ENCODE data around the gene ANXA6. TPM values are rescaled to one million over a fixed set of nuclear protein-coding genes. Genes with fewer than 3 reads are reported as not detected.

ANXA6 gene
- total and polyA plus RNA-seq, 2 of the 4 experiments (the other 2 are of a cell fraction) = 355 to 610 TPM

DNA sequence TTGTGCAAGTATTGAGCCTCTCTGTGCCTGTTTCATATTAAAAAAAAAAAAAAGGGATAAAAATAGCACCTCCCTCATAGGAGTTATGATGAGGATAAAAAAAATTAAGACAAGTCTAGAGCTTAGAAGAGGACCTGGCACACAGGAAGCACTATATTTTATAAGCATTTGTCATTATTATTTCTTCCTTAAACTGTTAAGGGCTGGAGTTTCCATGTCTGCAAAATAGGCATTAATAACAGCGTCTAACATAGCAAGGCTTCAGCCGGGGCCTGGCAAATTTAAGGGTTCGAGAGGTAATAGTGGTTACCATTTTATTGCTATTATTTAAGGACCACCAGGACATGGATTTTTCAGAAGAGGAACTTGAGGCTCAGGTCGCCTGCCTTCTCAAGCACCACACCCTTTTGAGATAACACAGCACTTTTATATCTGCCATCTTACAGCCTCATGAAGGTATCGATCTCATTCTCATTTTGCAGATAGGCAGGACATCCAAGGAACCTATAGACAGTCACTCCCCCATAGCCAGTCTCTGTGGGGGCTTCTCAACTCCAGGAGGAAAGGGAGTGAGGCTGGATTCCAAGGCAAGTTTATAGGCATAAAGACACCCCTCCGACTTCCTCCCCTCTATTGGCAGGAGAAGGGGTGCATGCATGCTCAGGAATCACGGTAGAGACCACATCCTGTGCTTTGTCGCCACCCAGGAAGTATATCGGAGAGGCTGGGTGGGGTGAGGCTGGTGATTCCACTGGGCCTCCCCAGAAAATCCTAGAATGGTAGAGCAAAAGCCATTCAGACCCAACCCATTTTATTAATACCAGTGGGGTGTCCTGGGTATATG, 2.4 kb downstream of the ANXA6 start:
- intact Hi-C loops (cut with micrococcal nuclease) (no loop called here), in situ Hi-C loops (cut with MboI; ENCODE audit: low sequenced_read_pairs) (no loop called here), dilution Hi-C loops (cut with HindIII; ENCODE audit: low sequenced_read_pairs, unreplicated experiment) (no loop called here)
- H3K4me2 ChIP-seq (ENCODE audit: low read depth, low read length) = peak overlapping the region; percentile 87
- H2BK20ac ChIP-seq (ENCODE audit: low read depth, low read length) = no peak overlapping the region
- peak overlapping the region; percentile 79; the same call in 1 of the 2 replicates for H3K4me3 ChIP-seq (ENCODE audit: insufficient read depth, low read depth, low read length)
- TF ChIP-seq POLR2A (IDR thresholded peaks at IDR 0.05; ENCODE audit: low read depth, low read length) (no peak), RAD21 (IDR thresholded peaks at IDR 0.05; ENCODE audit: low read length) (no peak), RCOR1 (IDR thresholded peaks at IDR 0.05; ENCODE audit: insufficient replicate concordance, low read length) (no peak), BHLHE40 (IDR thresholded peaks at IDR 0.05; ENCODE audit: low read depth, low read length) (no peak), SMC3 (IDR thresholded peaks at IDR 0.05; ENCODE audit: low read depth, low read length) (no peak), CEBPB (IDR thresholded peaks at IDR 0.05; ENCODE audit: low read depth, low read length) (no peak), MAZ (IDR thresholded peaks at IDR 0.05; ENCODE audit: borderline replicate concordance, low read depth, low read length) (no peak), RFX5 (IDR thresholded peaks at IDR 0.05; ENCODE audit: low read depth, low read length) (no peak), MAFK (IDR thresholded peaks at IDR 0.05; ENCODE audit: low read depth, low read length) (no peak), FOS (IDR thresholded peaks at IDR 0.05; ENCODE audit: low read depth, low read length) (no peak), MXI1 (IDR thresholded peaks at IDR 0.05; ENCODE audit: borderline replicate concordance, low read depth, low read length) (no peak)
- TF ChIP-seq, protein P1, sequence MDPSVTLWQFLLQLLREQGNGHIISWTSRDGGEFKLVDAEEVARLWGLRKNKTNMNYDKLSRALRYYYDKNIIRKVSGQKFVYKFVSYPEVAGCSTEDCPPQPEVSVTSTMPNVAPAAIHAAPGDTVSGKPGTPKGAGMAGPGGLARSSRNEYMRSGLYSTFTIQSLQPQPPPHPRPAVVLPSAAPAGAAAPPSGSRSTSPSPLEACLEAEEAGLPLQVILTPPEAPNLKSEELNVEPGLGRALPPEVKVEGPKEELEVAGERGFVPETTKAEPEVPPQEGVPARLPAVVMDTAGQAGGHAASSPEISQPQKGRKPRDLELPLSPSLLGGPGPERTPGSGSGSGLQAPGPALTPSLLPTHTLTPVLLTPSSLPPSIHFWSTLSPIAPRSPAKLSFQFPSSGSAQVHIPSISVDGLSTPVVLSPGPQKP (IDR thresholded peaks at IDR 0.05; ENCODE audit: borderline replicate concordance, low read depth, low read length) = no peak
- TF ChIP-seq, protein P2, sequence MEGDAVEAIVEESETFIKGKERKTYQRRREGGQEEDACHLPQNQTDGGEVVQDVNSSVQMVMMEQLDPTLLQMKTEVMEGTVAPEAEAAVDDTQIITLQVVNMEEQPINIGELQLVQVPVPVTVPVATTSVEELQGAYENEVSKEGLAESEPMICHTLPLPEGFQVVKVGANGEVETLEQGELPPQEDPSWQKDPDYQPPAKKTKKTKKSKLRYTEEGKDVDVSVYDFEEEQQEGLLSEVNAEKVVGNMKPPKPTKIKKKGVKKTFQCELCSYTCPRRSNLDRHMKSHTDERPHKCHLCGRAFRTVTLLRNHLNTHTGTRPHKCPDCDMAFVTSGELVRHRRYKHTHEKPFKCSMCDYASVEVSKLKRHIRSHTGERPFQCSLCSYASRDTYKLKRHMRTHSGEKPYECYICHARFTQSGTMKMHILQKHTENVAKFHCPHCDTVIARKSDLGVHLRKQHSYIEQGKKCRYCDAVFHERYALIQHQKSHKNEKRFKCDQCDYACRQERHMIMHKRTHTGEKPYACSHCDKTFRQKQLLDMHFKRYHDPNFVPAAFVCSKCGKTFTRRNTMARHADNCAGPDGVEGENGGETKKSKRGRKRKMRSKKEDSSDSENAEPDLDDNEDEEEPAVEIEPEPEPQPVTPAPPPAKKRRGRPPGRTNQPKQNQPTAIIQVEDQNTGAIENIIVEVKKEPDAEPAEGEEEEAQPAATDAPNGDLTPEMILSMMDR (conservative IDR thresholded peaks at IDR 0.05; ENCODE audit: low read depth, low read length) = no peak
- TF ChIP-seq, protein P3, sequence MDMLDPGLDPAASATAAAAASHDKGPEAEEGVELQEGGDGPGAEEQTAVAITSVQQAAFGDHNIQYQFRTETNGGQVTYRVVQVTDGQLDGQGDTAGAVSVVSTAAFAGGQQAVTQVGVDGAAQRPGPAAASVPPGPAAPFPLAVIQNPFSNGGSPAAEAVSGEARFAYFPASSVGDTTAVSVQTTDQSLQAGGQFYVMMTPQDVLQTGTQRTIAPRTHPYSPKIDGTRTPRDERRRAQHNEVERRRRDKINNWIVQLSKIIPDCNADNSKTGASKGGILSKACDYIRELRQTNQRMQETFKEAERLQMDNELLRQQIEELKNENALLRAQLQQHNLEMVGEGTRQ (IDR thresholded peaks at IDR 0.05; ENCODE audit: low read depth, low read length) = no peak
- H2BK5ac ChIP-seq (ENCODE audit: low read depth, low read length, poor library complexity, severe bottlenecking) = peak overlapping the region; percentile 78
- peak overlapping the region; percentile 98 for H3K4ac ChIP-seq (ENCODE audit: low read depth, low read length)
- peaks cover 24% of the 10 kb centered on the region for H3K9me1 ChIP-seq (ENCODE audit: insufficient read depth, low read length)
- peaks cover 7% of the 10 kb centered on the region for H3K36me3 ChIP-seq (ENCODE audit: control insufficient read depth, insufficient read depth, low read length)
- ChIA-PET CTCF (interaction anchor here (0.6 to 2.0 kb wide), 4 partner anchors 20 to 40 kb away, joined by 3 to 6 read pairs (median 3); no protein-coding TSS in a partner anchor), POLR2A (ENCODE audit: unreplicated experiment) (no interaction called here)
- H2BK15ac ChIP-seq (ENCODE audit: low read depth, low read length) = no peak overlapping the region
- H2AFZ ChIP-seq (replicated peaks; ENCODE audit: low read length, poor library complexity) = peak overlapping the region; percentile 61
- peak overlapping the region; percentile 39; the same call in 1 of the 2 replicates for H3K23ac ChIP-seq (ENCODE audit: low read depth, low read length)
- H2AK9ac ChIP-seq (replicated peaks; ENCODE audit: low read depth, low read length, poor library complexity) = peak overlapping the region; percentile 98
- peaks cover 8 to 65% of the 10 kb centered on the region in 2 experiments for H3K79me1 ChIP-seq (ENCODE audit: low read depth in 1 of 2, low read length in 2 of 2)
- 100% methylated on average over 1 of the region's 9 CpGs; no CpG with 5 or more reads in 1 of the 2 experiments for WGBS, 2 experiments (ENCODE audit: extremely low coverage in 2 of 2, insufficient read length in 1 of 2)
- H4K91ac ChIP-seq (ENCODE audit: insufficient read depth, low read depth, low read length) = peak overlapping the region; percentile 98; the same call in 1 of the 2 replicates
- H3K4me1 ChIP-seq (ENCODE audit: control insufficient read depth, insufficient read depth, low read length) = peaks cover 31% of the 10 kb centered on the region
- BruUV-seq (replicated peaks) = no TSS peak
- peak overlapping the region; percentile 26 for H3K14ac ChIP-seq (replicated peaks; ENCODE audit: low read depth, low read length)
- peaks cover 62% of the 10 kb centered on the region for H4K20me1 ChIP-seq (ENCODE audit: insufficient read depth, low read length)
- peak overlapping the region in 1 of 2 experiments; percentile 78; a peak in 2 of 4 replicates for H4K8ac ChIP-seq (ENCODE audit: low read depth in 2 of 2, low read length in 2 of 2)
- no peaks in the 10 kb centered on the region for H3K27me3 ChIP-seq (ENCODE audit: control insufficient read depth, insufficient read depth, low read length)
- H3K9ac ChIP-seq (ENCODE audit: low read depth, low read length) = peak overlapping the region; percentile 83
- H4K5ac ChIP-seq (ENCODE audit: low read depth, low read length) = 0 out of 2 replicates have a peak overlapping the region, but pooled peaks have one; percentile 5
- H3K9me3 ChIP-seq (ENCODE audit: control insufficient read depth, insufficient read depth, low read length) = no peaks in the 10 kb centered on the region
- ATAC-seq (ENCODE audit: low read depth) = no peak
- H2BK120ac ChIP-seq (ENCODE audit: low read depth, low read length) = peak overlapping the region; percentile 70; the same call in 1 of the 2 replicates
- no peak overlapping the region for H3K18ac ChIP-seq (ENCODE audit: low read depth, low read length)
- peak overlapping the region; percentile 95 for H3K27ac ChIP-seq (ENCODE audit: insufficient read depth, low read length)
- peak; percentile 27 for DNase-seq
- no peak overlapping the region for H3K56ac ChIP-seq (ENCODE audit: extremely low read depth, insufficient read depth, low read length)
- H2AK5ac ChIP-seq (ENCODE audit: low read depth, low read length) = peak overlapping the region; percentile 97

Measured in IMR-90 (cell line).